Endodermal cell (in vitro differentiated cells): Measurements from ENCODE around the gene OR14K1. TPM values are rescaled to one million over a fixed set of nuclear protein-coding genes. Genes with fewer than 3 reads are reported as not detected.

ENCODE experiments used
- DNase-seq: peaks from one replicate; pipeline ENCODE4 v3.0.0-alpha.2; 2017
- H3K27ac ChIP-seq: 2 replicates; pipeline ENCODE4 v1.5.1; 2013; ENCODE audit warnings: mild to moderate bottlenecking, low read depth, low read length, moderate library complexity
- H3K27me3 ChIP-seq: 2 replicates; pipeline ENCODE4 v1.6.1; 2013; ENCODE audit warnings: mild to moderate bottlenecking, low read length, moderate library complexity; ENCODE audit not compliant: insufficient read depth, control insufficient read depth, poor library complexity, severe bottlenecking
- H3K36me3 ChIP-seq: 2 replicates; pipeline ENCODE4 v1.7.0; 2013; ENCODE audit warnings: mild to moderate bottlenecking, low read length, moderate library complexity; ENCODE audit not compliant: control insufficient read depth, insufficient read depth
- H3K4me1 ChIP-seq: one replicate; pipeline ENCODE4 v1.7.0; 2013; ENCODE audit warnings: low read length; ENCODE audit not compliant: control insufficient read depth, insufficient read depth
- H3K4me3 ChIP-seq: 2 replicates; pipeline ENCODE4 v1.5.1; 2013; ENCODE audit warnings: mild to moderate bottlenecking, low read length, moderate library complexity
- H3K9ac ChIP-seq: 2 replicates; pipeline ENCODE4 v1.6.1; 2013; ENCODE audit warnings: mild to moderate bottlenecking, low read length, moderate library complexity; ENCODE audit not compliant: poor library complexity, severe bottlenecking; ENCODE audit errors: extremely low read depth
- H3K9me3 ChIP-seq: 2 replicates; pipeline ENCODE4 v1.6.1; 2013; ENCODE audit warnings: mild to moderate bottlenecking, low read length, moderate library complexity; ENCODE audit not compliant: control insufficient read depth
- H3K27ac Mint-ChIP-seq: 2 replicates; pipeline ENCODE4 v1.8.0; 2020; ENCODE audit warnings: mixed read lengths
- H3K27me3 Mint-ChIP-seq: 2 replicates; pipeline ENCODE4 v1.8.0; 2021; ENCODE audit warnings: mild to moderate bottlenecking, mixed read lengths; ENCODE audit not compliant: insufficient read depth
- H3K36me3 Mint-ChIP-seq: 2 replicates; pipeline ENCODE4 v1.8.0; 2020; ENCODE audit warnings: low read depth, mixed read lengths
- H3K4me1 Mint-ChIP-seq: 2 replicates; pipeline ENCODE4 v1.8.0; 2020; ENCODE audit warnings: mixed read lengths
- H3K4me3 Mint-ChIP-seq: 2 replicates; pipeline ENCODE4 v1.8.0; 2020; ENCODE audit warnings: mild to moderate bottlenecking, moderate library complexity, mixed read lengths
- H3K9me3 Mint-ChIP-seq: 2 replicates; pipeline ENCODE4 v1.8.0; 2020; ENCODE audit warnings: mild to moderate bottlenecking, mixed read lengths
- WGBS, 2 experiments: methylation state at CpG; one replicate each; pipeline versions ENCODE4 v1.1.5 to v1.1.7; 2013; ENCODE audit warnings: missing lambda C conversion rate in 2 of 2, mixed read lengths in 1 of 2; ENCODE audit not compliant: insufficient coverage in 1 of 2, insufficient read length in 1 of 2; 5-methylcytosine and 5-hydroxymethylcytosine counted together
- total RNA-seq, 2 donors: library from RNA; stranded (reverse); fragmentation: NEBNext Ultra II Directional in 1 of 2; extraction: Animal tissue kit (Norgen Biotek cat#: 25700) in 1 of 2; gene quantifications; 2 replicates in 1 of 2; 3 replicates in 1 of 2; pipeline ENCODE4 v1.2.1, GENCODE V29; 2021
- TF ChIP-seq, protein P1 (sequence below): fragments of 200-600 bp; sonication (generic); conservative IDR thresholded peaks from 2 replicates; pipeline ENCODE4 v1.5.0; 2021; ENCODE audit warnings: antibody characterized with exemption, mild to moderate bottlenecking

Gene OR14K1
- total RNA-seq, 2 donors from 2014 or later = 0.29 TPM; not detected in 1

- Mint-ChIP-seq H3K4me3 (no peak overlapping the region), H3K9me3 (peaks cover 48% of the 10 kb centered on the region), H3K4me1 (no peaks in the 10 kb centered on the region), H3K36me3 (no peaks in the 10 kb centered on the region), H3K27ac (no peak overlapping the region), H3K27me3 (no peaks in the 10 kb centered on the region)
- Histone ChIP-seq H3K9me3 (peaks cover 68% of the 10 kb centered on the region), H3K4me1 (no peaks in the 10 kb centered on the region), H3K9ac (no peak overlapping the region), H3K36me3 (no peaks in the 10 kb centered on the region), H3K4me3 (no peak overlapping the region), H3K27me3 (no peaks in the 10 kb centered on the region), H3K27ac (no peak overlapping the region)
- WGBS, 2 experiments = 68 to 79% methylated on average over 2 to 3 of the region's 3 CpGs
- DNase-seq = no peak
- TF ChIP-seq, protein P1, sequence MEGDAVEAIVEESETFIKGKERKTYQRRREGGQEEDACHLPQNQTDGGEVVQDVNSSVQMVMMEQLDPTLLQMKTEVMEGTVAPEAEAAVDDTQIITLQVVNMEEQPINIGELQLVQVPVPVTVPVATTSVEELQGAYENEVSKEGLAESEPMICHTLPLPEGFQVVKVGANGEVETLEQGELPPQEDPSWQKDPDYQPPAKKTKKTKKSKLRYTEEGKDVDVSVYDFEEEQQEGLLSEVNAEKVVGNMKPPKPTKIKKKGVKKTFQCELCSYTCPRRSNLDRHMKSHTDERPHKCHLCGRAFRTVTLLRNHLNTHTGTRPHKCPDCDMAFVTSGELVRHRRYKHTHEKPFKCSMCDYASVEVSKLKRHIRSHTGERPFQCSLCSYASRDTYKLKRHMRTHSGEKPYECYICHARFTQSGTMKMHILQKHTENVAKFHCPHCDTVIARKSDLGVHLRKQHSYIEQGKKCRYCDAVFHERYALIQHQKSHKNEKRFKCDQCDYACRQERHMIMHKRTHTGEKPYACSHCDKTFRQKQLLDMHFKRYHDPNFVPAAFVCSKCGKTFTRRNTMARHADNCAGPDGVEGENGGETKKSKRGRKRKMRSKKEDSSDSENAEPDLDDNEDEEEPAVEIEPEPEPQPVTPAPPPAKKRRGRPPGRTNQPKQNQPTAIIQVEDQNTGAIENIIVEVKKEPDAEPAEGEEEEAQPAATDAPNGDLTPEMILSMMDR = no peak
Observed at GRCh38 chr1:247746391-247746935, 8.0 kb downstream of the OR14K1 start.

DNA sequence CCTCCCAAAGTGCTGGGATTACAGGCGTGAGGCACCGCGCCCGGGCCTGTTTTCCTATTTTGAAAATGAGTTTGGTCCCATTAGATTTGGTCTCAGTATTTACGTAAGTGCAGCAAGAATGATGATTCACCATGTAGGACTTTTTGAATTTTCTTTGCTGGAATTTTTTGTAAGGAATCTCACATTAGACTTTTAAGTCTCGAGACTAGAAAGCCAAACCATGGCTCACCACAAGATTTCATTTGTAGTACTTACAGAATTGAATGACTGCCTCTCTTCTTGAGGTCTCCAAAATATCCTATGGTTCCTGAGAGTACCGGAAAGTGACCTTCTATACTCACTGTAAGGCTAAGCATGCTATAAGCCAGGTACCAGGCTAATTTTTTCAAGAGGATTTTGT is 9.2 kb downstream of the OR14K1 start:
- TF ChIP-seq, protein P1 = no peak
- Histone ChIP-seq H3K4me1 (no peaks in the 10 kb centered on the region), H3K4me3 (no peak overlapping the region), H3K27ac (no peak overlapping the region), H3K9ac (no peak overlapping the region), H3K36me3 (no peaks in the 10 kb centered on the region), H3K27me3 (no peaks in the 10 kb centered on the region), H3K9me3 (peaks cover 62% of the 10 kb centered on the region)
- H3K9me3 Mint-ChIP-seq = peaks cover 48% of the 10 kb centered on the region
- no peaks in the 10 kb centered on the region for H3K4me1 Mint-ChIP-seq
- no peak overlapping the region for H3K4me3 Mint-ChIP-seq
- no peak for DNase-seq
- H3K27me3 Mint-ChIP-seq = no peaks in the 10 kb centered on the region
- H3K36me3 Mint-ChIP-seq = no peaks in the 10 kb centered on the region
- WGBS, 2 experiments = 83 to 86% methylated on average over 7 of the region's 7 CpGs
- no peak overlapping the region for H3K27ac Mint-ChIP-seq

- Histone ChIP-seq H3K27me3 (no peaks in the 10 kb centered on the region), H3K4me3 (no peak within 1 kb of the TSS), H3K9me3 (peaks cover 58% of the 10 kb centered on the region), H3K36me3 (no peaks in the 10 kb centered on the region), H3K9ac (no peak within 1 kb of the TSS), H3K27ac (no peak within 1 kb of the TSS), H3K4me1 (no peaks in the 10 kb centered on the region)
- peaks cover 48% of the 10 kb centered on the region for H3K9me3 Mint-ChIP-seq
- TF ChIP-seq, protein P1 = no peak
- H3K27me3 Mint-ChIP-seq = no peaks in the 10 kb centered on the region
- H3K36me3 Mint-ChIP-seq = no peaks in the 10 kb centered on the region
- 91 to 100% methylated on average over 1 of the region's 2 CpGs for WGBS, 2 experiments
- H3K4me3 Mint-ChIP-seq = no peak within 1 kb of the TSS
- no peak within 1 kb of the TSS for H3K27ac Mint-ChIP-seq
- H3K4me1 Mint-ChIP-seq = no peaks in the 10 kb centered on the region
- no peak for DNase-seq
Observed at GRCh38 chr1:247748041-247748440, 9.6 kb downstream of the OR14K1 start, which contains the start of gene OR14A2. Gene OR14A2 (minus strand): TSS chr1:247748141.
